Osteocyte (in vitro differentiated cells): ENCODE measurements around the gene DPYD. TPM values are rescaled to one million over a fixed set of nuclear protein-coding genes. Genes with fewer than 3 reads are reported as not detected.

ENCODE experiments used
- DNase-seq: peaks from one replicate; pipeline ENCODE4 v3.0.0; 2021; ENCODE audit warnings: mixed read lengths; ENCODE audit not compliant: unreplicated experiment; ENCODE audit errors: extremely low spot score
- H3K27ac Mint-ChIP-seq: one replicate; pipeline ENCODE4 v1.8.0; 2021; ENCODE audit warnings: mild to moderate bottlenecking, mixed read lengths; ENCODE audit not compliant: unreplicated experiment
- H3K27me3 Mint-ChIP-seq: one replicate; pipeline ENCODE4 v1.8.0; 2021; ENCODE audit warnings: mixed read lengths; ENCODE audit not compliant: unreplicated experiment
- H3K36me3 Mint-ChIP-seq: one replicate; pipeline ENCODE4 v1.8.0; 2021; ENCODE audit warnings: mixed read lengths; ENCODE audit not compliant: unreplicated experiment
- H3K4me1 Mint-ChIP-seq: one replicate; pipeline ENCODE4 v1.8.0; 2021; ENCODE audit warnings: mixed read lengths; ENCODE audit not compliant: unreplicated experiment
- H3K4me3 Mint-ChIP-seq: one replicate; pipeline ENCODE4 v1.8.0; 2021; ENCODE audit warnings: mild to moderate bottlenecking, moderate library complexity, mixed read lengths; ENCODE audit not compliant: unreplicated experiment
- H3K9me3 Mint-ChIP-seq: one replicate; pipeline ENCODE4 v1.8.0; 2021; ENCODE audit warnings: mixed read lengths; ENCODE audit not compliant: unreplicated experiment
- total RNA-seq: library from RNA; stranded (reverse); gene quantifications from 2 replicates; pipeline ENCODE4 v1.2.1, GENCODE V29; 2021
- TF ChIP-seq, protein P1 (sequence below): fragments of 200-600 bp; sonication (generic); IDR thresholded peaks from 2 replicates; pipeline ENCODE4 v1.5.0; 2021; ENCODE audit warnings: antibody characterized with exemption, mild to moderate bottlenecking, moderate library complexity

DPYD gene
- total RNA-seq, 1 donor from 2014 or later = 44.0 TPM

GRCh38 chr1:97164276-97164639 lies 756.6 kb downstream of the DPYD start:
- Mint-ChIP-seq H3K9me3 (peaks cover 13% of the 10 kb centered on the region), H3K27me3 (no peaks in the 10 kb centered on the region), H3K27ac (no peak overlapping the region), H3K4me3 (no peak overlapping the region), H3K36me3 (peaks cover 12% of the 10 kb centered on the region), H3K4me1 (no peaks in the 10 kb centered on the region)
- DNase-seq = no peak
- TF ChIP-seq, protein P1, sequence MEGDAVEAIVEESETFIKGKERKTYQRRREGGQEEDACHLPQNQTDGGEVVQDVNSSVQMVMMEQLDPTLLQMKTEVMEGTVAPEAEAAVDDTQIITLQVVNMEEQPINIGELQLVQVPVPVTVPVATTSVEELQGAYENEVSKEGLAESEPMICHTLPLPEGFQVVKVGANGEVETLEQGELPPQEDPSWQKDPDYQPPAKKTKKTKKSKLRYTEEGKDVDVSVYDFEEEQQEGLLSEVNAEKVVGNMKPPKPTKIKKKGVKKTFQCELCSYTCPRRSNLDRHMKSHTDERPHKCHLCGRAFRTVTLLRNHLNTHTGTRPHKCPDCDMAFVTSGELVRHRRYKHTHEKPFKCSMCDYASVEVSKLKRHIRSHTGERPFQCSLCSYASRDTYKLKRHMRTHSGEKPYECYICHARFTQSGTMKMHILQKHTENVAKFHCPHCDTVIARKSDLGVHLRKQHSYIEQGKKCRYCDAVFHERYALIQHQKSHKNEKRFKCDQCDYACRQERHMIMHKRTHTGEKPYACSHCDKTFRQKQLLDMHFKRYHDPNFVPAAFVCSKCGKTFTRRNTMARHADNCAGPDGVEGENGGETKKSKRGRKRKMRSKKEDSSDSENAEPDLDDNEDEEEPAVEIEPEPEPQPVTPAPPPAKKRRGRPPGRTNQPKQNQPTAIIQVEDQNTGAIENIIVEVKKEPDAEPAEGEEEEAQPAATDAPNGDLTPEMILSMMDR = no peak

GRCh38 chr1:97163591-97164275 lies 757.1 kb downstream of the DPYD start:
- TF ChIP-seq, protein P1 = no peak
- Mint-ChIP-seq H3K27ac (no peak overlapping the region), H3K27me3 (no peaks in the 10 kb centered on the region), H3K36me3 (peaks cover 15% of the 10 kb centered on the region), H3K4me1 (no peaks in the 10 kb centered on the region), H3K4me3 (no peak overlapping the region), H3K9me3 (peaks cover 13% of the 10 kb centered on the region)
- DNase-seq = no peak

- H3K4me1 Mint-ChIP-seq = no peaks in the 10 kb centered on the region
- no peak overlapping the region for H3K4me3 Mint-ChIP-seq
- no peak overlapping the region for H3K27ac Mint-ChIP-seq
- TF ChIP-seq, protein P1 = no peak
- no peaks in the 10 kb centered on the region for H3K27me3 Mint-ChIP-seq
- no peak for DNase-seq
- peaks cover 13% of the 10 kb centered on the region for H3K9me3 Mint-ChIP-seq
- H3K36me3 Mint-ChIP-seq = peaks cover 15% of the 10 kb centered on the region
These were observed 760.0 kb downstream of the DPYD start for GRCh38 chr1:97160818-97161217.

DNA sequence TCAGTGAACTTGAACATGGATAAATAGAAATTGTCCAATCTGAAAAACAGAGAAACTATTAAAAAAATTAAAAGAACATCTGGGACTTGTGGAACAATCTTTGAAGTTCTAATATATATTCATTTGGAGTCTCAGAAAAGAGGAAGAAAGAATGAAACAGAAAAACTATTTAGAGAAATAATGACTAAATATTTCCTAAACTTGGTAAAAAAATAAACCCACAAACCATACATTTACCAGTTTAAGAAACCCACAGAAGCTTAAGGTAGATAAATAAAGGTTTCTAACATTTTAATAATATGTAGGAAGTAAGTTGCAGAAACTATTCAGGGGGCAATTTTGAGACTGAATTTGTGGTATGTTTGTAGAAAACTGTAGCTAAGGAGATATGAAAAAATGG lies 761.5 kb downstream of the DPYD start:
- TF ChIP-seq, protein P1 = no peak
- Mint-ChIP-seq H3K9me3 (peaks cover 3% of the 10 kb centered on the region), H3K36me3 (peaks cover 8% of the 10 kb centered on the region), H3K4me3 (no peak overlapping the region), H3K27ac (no peak overlapping the region), H3K27me3 (no peaks in the 10 kb centered on the region), H3K4me1 (no peaks in the 10 kb centered on the region)
- no peak for DNase-seq

DNA sequence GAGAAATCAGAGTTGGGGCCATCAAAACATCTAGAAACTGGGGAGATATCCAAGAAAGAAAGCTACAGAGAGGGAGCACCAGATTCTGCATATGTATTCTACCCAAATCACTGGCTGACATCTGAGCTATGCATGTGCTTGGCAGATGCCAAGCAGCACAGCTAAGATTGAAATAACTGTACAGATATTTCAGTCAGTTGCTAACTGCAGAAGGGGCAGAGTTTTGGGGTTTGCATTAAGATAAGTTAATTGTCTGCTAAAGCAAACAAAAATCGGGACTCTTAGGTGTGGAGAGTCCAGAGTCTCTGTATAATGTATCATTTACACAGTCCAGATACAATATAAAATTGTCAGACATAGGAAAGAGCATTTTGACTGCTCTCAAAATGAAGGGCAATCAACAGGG lies 762.1 kb downstream of the DPYD start:
- DNase-seq = no peak
- Mint-ChIP-seq H3K36me3 (peaks cover 8% of the 10 kb centered on the region), H3K27me3 (no peaks in the 10 kb centered on the region), H3K27ac (no peak overlapping the region), H3K9me3 (peaks cover 5% of the 10 kb centered on the region), H3K4me1 (no peaks in the 10 kb centered on the region), H3K4me3 (no peak overlapping the region)
- TF ChIP-seq, protein P1 = no peak
